ENCODE results near the gene NRAS.

NRAS gene

GRCh38 chr1:114725230-114725629 is 8.7 kb upstream of the NRAS start:
- no peak for DNase-seq

- no peak for DNase-seq
These were observed 7.3 kb upstream of the NRAS start for GRCh38 chr1:114723915-114724314.

- no peak for DNase-seq
These were observed 6.9 kb upstream of the NRAS start for GRCh38 chr1:114723457-114723856.

- DNase-seq, result no peak
These were observed 3.9 kb upstream of the NRAS start for GRCh38 chr1:114720492-114720891.

GRCh38 chr1:114719424-114719787 is 2.8 kb upstream of the NRAS start:
- DNase-seq, result no peak

GRCh38 chr1:114718661-114719423 is 2.3 kb upstream of the NRAS start:
- no peak for DNase-seq

GRCh38 chr1:114715952-114716303 is 643 bp downstream of the NRAS start:
- DNase-seq, result no peak

- no peak for DNase-seq
These were observed 3.6 kb downstream of the NRAS start for GRCh38 chr1:114712977-114713376.

- no peak for DNase-seq
These were observed 6.2 kb downstream of the NRAS start for GRCh38 chr1:114710360-114710759.

GRCh38 chr1:114707604-114708003 is 9.0 kb downstream of the NRAS start:
- DNase-seq, result no peak

GRCh38 chr1:114703242-114703641 is 13.3 kb downstream of the NRAS start:
- no peak for DNase-seq

GRCh38 chr1:114702737-114703136 is 13.8 kb downstream of the NRAS start:
- no peak for DNase-seq

- no peak for DNase-seq
These were observed 14.6 kb downstream of the NRAS start for GRCh38 chr1:114701931-114702330.

- no peak for DNase-seq
These were observed 16.5 kb downstream of the NRAS start for GRCh38 chr1:114700036-114700600.

GRCh38 chr1:114696810-114697209 is 19.8 kb downstream of the NRAS start:
- no peak for DNase-seq

- DNase-seq, result no peak
These were observed 21.0 kb downstream of the NRAS start, which contains the start of gene AMPD1 for GRCh38 chr1:114695430-114696058. TSS of gene AMPD1 (minus strand) at chr1:114695546. CDS start at chr1:114695471, 75 bp downstream.

GRCh38 chr1:114694540-114695310 is 21.8 kb downstream of the NRAS start:
- DNase-seq, result no peak

GRCh38 chr1:114692947-114693346 is 23.6 kb downstream of the NRAS start:
- DNase-seq, result no peak

- DNase-seq, result no peak
These were observed 25.5 kb downstream of the NRAS start for GRCh38 chr1:114691061-114691460.

- DNase-seq, result no peak
These were observed 26.4 kb downstream of the NRAS start for GRCh38 chr1:114690148-114690547.

- no peak for DNase-seq
These were observed 28.0 kb downstream of the NRAS start for GRCh38 chr1:114688526-114688925.

GRCh38 chr1:114685851-114686250 is 30.7 kb downstream of the NRAS start:
- no peak for DNase-seq

GRCh38 chr1:114677691-114678090 is 38.9 kb downstream of the NRAS start:
- DNase-seq, result no peak

GRCh38 chr1:114676115-114676514 is 40.5 kb downstream of the NRAS start:
- DNase-seq, result no peak
